Stimulated activated CD4-positive, alpha-beta T cell treated with anti-CD3 and anti-CD28 coated beads, TNF-alpha, amount 100 ng/mL, for 1 hour (primary cell): ENCODE data around the gene HLA-DMA.
A peak's percentile ranks its signal among the peaks of the same experiment; 100 is the strongest.

Source experiments
- DNase-seq, 3 donors: peaks; one replicate each; pipeline ENCODE4 v3.0.0-alpha.2; 2020; ENCODE audit warnings: low read depth in 3 of 3, low spot score in 1 of 3

Gene HLA-DMA

GRCh38 chr6:32933661-32934085 is 19.2 kb downstream of the HLA-DMA start:
- DNase-seq, result peak; percentile 40 to 68 (median 49)

GRCh38 chr6:32932132-32932868 is 20.6 kb downstream of the HLA-DMA start:
- DNase-seq, result no peak

- no peak for DNase-seq
Observed at GRCh38 chr6:32931211-32931610, 21.7 kb downstream of the HLA-DMA start.

GRCh38 chr6:32922083-32922482 is 30.8 kb downstream of the HLA-DMA start:
- DNase-seq, result no peak

GRCh38 chr6:32920715-32921114 is 32.2 kb downstream of the HLA-DMA start:
- no peak for DNase-seq

- no peak for DNase-seq
Observed at GRCh38 chr6:32912951-32913350, 39.9 kb downstream of the HLA-DMA start.

- no peak for DNase-seq
Observed at GRCh38 chr6:32908897-32909296, 44.0 kb downstream of the HLA-DMA start.

- DNase-seq, result no peak
Observed at GRCh38 chr6:32906539-32906938, 46.4 kb downstream of the HLA-DMA start.

- no peak for DNase-seq
Observed at GRCh38 chr6:32905078-32905477, 47.8 kb downstream of the HLA-DMA start.

GRCh38 chr6:32903952-32904351 is 48.9 kb downstream of the HLA-DMA start:
- no peak for DNase-seq
